HG03039 (cell line): ENCODE measurements around the gene SLC66A3.
A peak's percentile ranks its signal among the peaks of the same experiment; 100 is the strongest.

ENCODE experiments used
- ATAC-seq: cut with Tn5 transposase; IDR thresholded peaks from one replicate; pipeline ENCODE4 v1.9.1; 2021; ENCODE audit warnings: mild to moderate bottlenecking, moderate library complexity; ENCODE audit not compliant: unreplicated experiment

Gene SLC66A3

GRCh38 chr2:11155381-11156035, at the start of gene SLC66A3:
Gene SLC66A3 (plus strand): TSS chr2:11155467. CDS start chr2:11155547, 80 bp downstream.
- peak; percentile 69 for ATAC-seq

- ATAC-seq = no peak
Measured at GRCh38 chr2:11109002-11109401, 46.3 kb upstream of the SLC66A3 start.

GRCh38 chr2:11112870-11113428, 42.3 kb upstream of the SLC66A3 start:
- no peak for ATAC-seq

- no peak for ATAC-seq
Measured at GRCh38 chr2:11117776-11118175, 37.5 kb upstream of the SLC66A3 start.

- ATAC-seq = no peak
Measured at GRCh38 chr2:11118761-11119160, 36.5 kb upstream of the SLC66A3 start.

GRCh38 chr2:11121099-11121822, 34.0 kb upstream of the SLC66A3 start:
- no peak for ATAC-seq

GRCh38 chr2:11121823-11122155, 33.5 kb upstream of the SLC66A3 start:
- no peak for ATAC-seq

GRCh38 chr2:11122380-11122779, 32.9 kb upstream of the SLC66A3 start:
- no peak for ATAC-seq

GRCh38 chr2:11123001-11123809, 32.1 kb upstream of the SLC66A3 start:
- ATAC-seq = no peak

GRCh38 chr2:11123856-11124759, 31.2 kb upstream of the SLC66A3 start:
- no peak for ATAC-seq

- no peak for ATAC-seq
Measured at GRCh38 chr2:11124760-11125068, 30.6 kb upstream of the SLC66A3 start.

GRCh38 chr2:11127761-11128160, 27.5 kb upstream of the SLC66A3 start:
- no peak for ATAC-seq

GRCh38 chr2:11128243-11128951, 26.9 kb upstream of the SLC66A3 start:
- ATAC-seq = no peak

- peak; percentile 60 for ATAC-seq
Measured at GRCh38 chr2:11129598-11130449, 25.4 kb upstream of the SLC66A3 start.

GRCh38 chr2:11131166-11131920, 23.9 kb upstream of the SLC66A3 start:
- no peak for ATAC-seq

GRCh38 chr2:11132036-11132671, 23.1 kb upstream of the SLC66A3 start:
- no peak for ATAC-seq

- no peak for ATAC-seq
Measured at GRCh38 chr2:11133238-11133935, 21.9 kb upstream of the SLC66A3 start.
